ENCODE data around the gene ARPC1B. TPM values are rescaled to one million over a fixed set of nuclear protein-coding genes. Genes with fewer than 3 reads are reported as not detected.

ARPC1B gene
- total and polyA plus RNA-seq, 4 donors = 43.9 to 182 (median 112) TPM

- DNase-seq (ENCODE audit: low spot score) = peak; percentile 70
- Histone ChIP-seq H3K27ac (ENCODE audit: low read depth in 1 of 2, low read length in 2 of 2) (no peak overlapping the region), H3K9ac (ENCODE audit: low read depth in 1 of 2, low read length in 2 of 2) (no peak overlapping the region), H3K9me3 (ENCODE audit: control insufficient read depth in 4 of 4, low read length in 3 of 4) (no peaks in the 10 kb centered on the region), H3K4me1 (ENCODE audit: control insufficient read depth in 4 of 4, insufficient read depth in 4 of 4, low read length in 3 of 4) (no peaks in the 10 kb centered on the region), H3K36me3 (ENCODE audit: control insufficient read depth in 4 of 4, insufficient read depth in 3 of 4, low read depth in 1 of 4, low read length in 3 of 4) (peaks cover 13 to 50% (median 29%) of the 10 kb centered on the region in 4 donors), H3K4me3 (ENCODE audit: low read depth in 1 of 3, low read length in 3 of 3) (no peak overlapping the region), H3K27me3 (ENCODE audit: control insufficient read depth in 4 of 4, insufficient read depth in 4 of 4, low read length in 3 of 4) (no peaks in the 10 kb centered on the region)
- TF ChIP-seq MAX (IDR thresholded peaks at IDR 0.05) = no peak
- TF ChIP-seq CTCF (IDR thresholded peaks at IDR 0.05; ENCODE audit: low read depth, low read length, missing input control) = peak; percentile 57
- TF ChIP-seq YY1 (IDR thresholded peaks at IDR 0.05) = no peak
- TF ChIP-seq TAF1 (conservative IDR thresholded peaks at IDR 0.05) = no peak
- TF ChIP-seq ZBTB33 (IDR thresholded peaks at IDR 0.05) = no peak
- TF ChIP-seq NR2F2 (IDR thresholded peaks at IDR 0.05) = no peak
- TF ChIP-seq FOXA2 (IDR thresholded peaks at IDR 0.05) = no peak
- no peak for TF ChIP-seq ATF3 (IDR thresholded peaks at IDR 0.05)
- TF ChIP-seq RAD21 (IDR thresholded peaks at IDR 0.05) = peak; percentile 74 to 85
- no peak for TF ChIP-seq RXRA (IDR thresholded peaks at IDR 0.05)
- TF ChIP-seq GABPA (IDR thresholded peaks at IDR 0.05 in 1 of 2, conservative IDR thresholded peaks at IDR 0.05 in 1 of 2) = no peak
- WGBS = 80% methylated on average over 17 of the region's 17 CpGs
Measured at GRCh38 chr7:99365318-99366141, 9.0 kb upstream of the ARPC1B start.

GRCh38 chr7:99366646-99367045, 7.9 kb upstream of the ARPC1B start:
- TF ChIP-seq SP1 (IDR thresholded peaks at IDR 0.05) = no peak
- TF ChIP-seq YY1 (IDR thresholded peaks at IDR 0.05) = no peak
- no peak for TF ChIP-seq REST (IDR thresholded peaks at IDR 0.05)
- TF ChIP-seq HNF4A (conservative IDR thresholded peaks at IDR 0.05) = no peak
- no peak for TF ChIP-seq RXRA (IDR thresholded peaks at IDR 0.05)
- no peak for TF ChIP-seq FOXA2 (IDR thresholded peaks at IDR 0.05)
- no peak overlapping the region for H3K27ac ChIP-seq (ENCODE audit: low read depth in 1 of 2, low read length in 2 of 2)
- peaks cover 11 to 40% (median 23%) of the 10 kb centered on the region in 4 donors for H3K36me3 ChIP-seq (ENCODE audit: control insufficient read depth in 4 of 4, insufficient read depth in 3 of 4, low read depth in 1 of 4, low read length in 3 of 4)
- H3K9ac ChIP-seq (ENCODE audit: low read depth in 1 of 2, low read length in 2 of 2) = no peak overlapping the region
- H3K9me3 ChIP-seq (ENCODE audit: control insufficient read depth in 4 of 4, low read length in 3 of 4) = no peaks in the 10 kb centered on the region
- no peaks in the 10 kb centered on the region for H3K4me1 ChIP-seq (ENCODE audit: control insufficient read depth in 4 of 4, insufficient read depth in 4 of 4, low read length in 3 of 4)
- WGBS = 96% methylated on average over 11 of the region's 11 CpGs
- no peak for DNase-seq (ENCODE audit: low spot score)
- H3K4me3 ChIP-seq (ENCODE audit: low read depth in 1 of 3, low read length in 3 of 3) = no peak overlapping the region
- no peaks in the 10 kb centered on the region for H3K27me3 ChIP-seq (ENCODE audit: control insufficient read depth in 4 of 4, insufficient read depth in 4 of 4, low read length in 3 of 4)

Measured in liver (tissue), 9 donors.